Fibroblast of skin of left quadriceps (primary cell): ENCODE results near the gene TOMM70.

Source experiments
- DNase-seq, 2 experiments: peaks; one replicate each; pipeline ENCODE4 v3.0.0-alpha.2; 2013; ENCODE audit warnings: low read depth in 2 of 2

TOMM70 gene

GRCh38 chr3:100325827-100326226, 75.1 kb downstream of the TOMM70 start:
- DNase-seq, result no peak

GRCh38 chr3:100324044-100324443, 76.8 kb downstream of the TOMM70 start:
- DNase-seq, result no peak

- DNase-seq, result no peak
These were observed 80.9 kb downstream of the TOMM70 start for GRCh38 chr3:100319951-100320350.

- no peak for DNase-seq
These were observed 83.0 kb downstream of the TOMM70 start for GRCh38 chr3:100317912-100318311.

GRCh38 chr3:100316641-100317069, 84.2 kb downstream of the TOMM70 start:
- peak; percentile 21 to 34 for DNase-seq
